G401 (cell line): ENCODE measurements around the gene UBE2A. TPM values are rescaled to one million over a fixed set of nuclear protein-coding genes. Genes with fewer than 3 reads are reported as not detected.

Experiments
- DNase-seq: peaks from one replicate; pipeline ENCODE4 v3.0.0-alpha.2; 2015; ENCODE audit warnings: low spot score
- in situ Hi-C: cut with HindIII; loops from 2 replicates; pipeline ENCODE4 v1.10.0; 2016; ENCODE audit warnings: low sequenced_read_pairs, mixed read lengths
- total RNA-seq: library from RNA; depleted of rRNA; stranded (reverse); fragments of >200 nt; shearing (Covaris generic); gene quantifications from 2 replicates; pipeline ENCODE4 v1.2.3, GENCODE V29; 2014; rRNA removed

UBE2A gene
- total RNA-seq, 1 experiment from 2014 or later: 39.0 TPM

DNA sequence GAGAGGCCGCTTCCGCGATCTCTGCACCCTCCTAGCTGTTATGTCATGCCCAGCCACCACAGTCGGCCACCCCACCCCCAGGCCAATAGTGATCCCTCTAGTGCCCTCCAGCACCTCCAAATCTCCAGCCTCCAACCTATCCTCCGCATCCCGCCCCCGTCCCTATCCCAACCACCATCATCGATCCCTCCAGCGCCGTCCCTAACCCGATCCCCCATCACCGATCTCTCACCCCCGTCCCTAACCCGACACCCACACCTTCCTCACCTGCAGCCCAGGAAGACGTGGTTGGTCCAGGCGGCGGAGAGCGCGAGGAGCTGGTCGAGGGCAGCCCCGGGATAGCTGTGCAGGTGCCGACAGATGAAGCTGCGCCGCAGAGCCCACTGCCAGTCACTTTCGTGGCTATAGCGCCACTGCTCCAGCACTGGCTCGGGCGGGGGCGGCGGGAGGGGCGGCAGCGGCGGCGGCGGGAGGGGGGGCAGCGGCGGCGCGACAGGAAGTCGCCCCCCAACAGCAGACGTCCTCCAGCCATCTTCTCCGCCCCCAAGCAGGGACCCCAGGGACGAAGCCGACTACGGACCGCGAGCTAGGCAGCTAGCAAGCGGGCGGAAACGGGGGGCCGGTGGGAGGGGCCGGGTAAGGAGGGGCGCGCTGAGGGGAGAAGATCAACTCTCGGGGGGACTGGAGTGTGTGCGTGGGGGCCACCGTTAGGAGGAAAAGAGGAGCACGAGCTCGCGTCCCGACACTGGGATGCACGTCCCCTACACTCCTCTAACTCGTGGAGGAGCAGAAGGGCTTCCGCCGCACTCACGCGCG is 31.3 kb downstream of the UBE2A start:
- in situ Hi-C loops: no loop called here
- DNase-seq: peak; percentile 37

DNA sequence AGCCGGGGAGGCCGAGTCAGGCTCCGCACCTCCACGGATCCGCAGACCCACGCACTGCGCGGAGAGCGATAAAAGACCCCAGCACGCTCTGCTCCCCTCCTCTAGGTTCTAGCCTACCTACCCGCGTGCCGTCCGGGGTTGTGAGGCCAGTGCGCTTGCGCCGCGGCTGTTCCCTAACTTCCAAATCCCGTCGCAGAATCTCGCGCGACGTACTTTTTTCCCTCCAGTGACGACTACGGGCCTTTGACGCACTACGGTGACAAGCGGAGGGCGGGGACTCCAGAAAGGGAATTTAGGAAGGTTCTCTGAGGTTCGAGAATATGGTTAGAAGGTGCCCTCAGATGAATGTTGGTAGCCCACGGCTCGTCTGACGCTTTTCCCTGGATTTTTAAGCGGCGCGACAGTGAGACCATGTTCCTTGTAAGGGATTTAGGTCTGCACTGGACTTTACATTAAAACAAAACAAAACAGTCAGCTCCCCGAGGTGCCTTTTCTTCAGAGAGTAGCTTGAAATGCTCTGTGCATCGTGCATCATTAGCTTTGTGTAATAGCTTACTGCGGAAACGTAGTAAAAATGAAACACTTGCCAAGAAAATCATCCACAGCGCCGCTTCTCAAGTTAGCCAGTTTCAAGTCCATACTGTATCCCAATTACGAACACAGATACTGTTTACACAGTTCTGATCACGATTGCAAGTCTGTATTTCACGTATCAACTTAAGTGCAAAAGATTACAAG is 32.1 kb downstream of the UBE2A start, which contains the start of gene NKRF:
Gene NKRF (minus strand): TSS at position 145 of the 738 bp plus-strand sequence.
- DNase-seq: peak; percentile 92
- in situ Hi-C loops: no loop called here

DNA sequence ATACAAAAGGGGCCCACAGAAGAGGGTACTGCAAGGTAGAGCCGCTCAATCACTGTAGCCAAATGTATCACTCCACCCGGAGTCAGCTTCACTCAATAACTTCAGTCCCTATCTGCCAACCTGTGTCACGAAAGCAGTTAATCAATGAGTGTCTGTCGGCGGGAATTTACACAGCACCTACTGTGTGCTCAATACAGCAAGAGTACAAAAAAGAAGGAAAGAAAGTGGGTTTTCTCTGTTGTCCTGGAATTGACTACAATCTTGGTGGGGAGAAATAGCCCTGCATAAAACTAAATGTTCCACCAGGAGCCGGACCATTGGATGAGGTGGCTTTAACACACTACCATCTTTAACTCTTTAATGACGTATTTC is 32.6 kb downstream of the UBE2A start:
- in situ Hi-C loops: no loop called here
- DNase-seq: no peak

DNA sequence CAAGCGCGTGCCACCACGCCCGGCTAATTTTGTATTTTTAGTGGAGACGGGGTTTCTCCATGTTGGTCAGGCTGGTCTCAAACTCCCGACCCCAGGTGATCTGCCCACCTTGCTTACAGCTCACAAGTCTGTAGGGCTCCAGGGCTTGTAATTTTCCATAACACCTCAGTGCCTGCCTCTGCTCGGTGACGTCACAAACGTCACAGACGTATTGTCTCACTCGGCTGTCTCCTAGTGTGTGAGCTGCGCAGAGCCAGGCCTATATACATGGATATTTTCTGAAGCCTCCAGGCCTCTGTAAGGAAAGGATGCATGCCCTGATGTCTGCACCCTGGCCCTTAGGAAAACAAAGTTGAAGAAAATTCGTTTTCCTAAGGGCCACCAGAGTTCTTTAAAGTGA is 40.4 kb downstream of the UBE2A start:
- no peak for DNase-seq
- in situ Hi-C loops: no loop called here

DNA sequence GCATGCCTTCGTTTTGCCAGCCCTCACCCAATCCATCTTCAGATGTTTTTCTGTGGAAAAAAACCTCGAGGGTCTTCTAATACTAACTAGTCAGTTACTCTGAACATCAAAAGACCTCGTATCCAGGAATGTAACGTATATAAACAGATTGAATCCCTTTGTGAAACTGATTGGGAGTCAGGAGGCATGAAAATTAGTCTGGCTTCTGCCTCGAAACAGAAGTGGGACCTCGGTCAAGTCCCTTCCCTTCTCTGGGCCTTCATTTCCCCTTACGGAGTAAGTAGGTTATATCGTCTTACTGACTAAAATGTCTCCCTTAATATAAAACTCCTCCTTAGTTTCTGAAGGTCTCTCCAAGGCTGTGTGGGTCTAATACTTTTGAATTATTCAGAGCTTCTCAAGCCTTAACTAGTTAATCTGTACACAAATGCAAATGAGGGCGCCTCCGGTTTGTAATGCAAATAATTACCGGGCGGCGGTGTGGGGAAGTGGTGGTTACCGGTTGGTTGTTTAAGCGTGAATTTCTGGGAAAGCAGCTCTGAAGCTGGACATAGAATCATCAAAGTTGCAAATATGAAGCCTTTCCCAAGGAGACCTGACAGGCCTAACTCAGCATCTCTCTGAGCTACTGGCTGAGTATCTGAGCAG is 43.3 kb downstream of the UBE2A start:
- in situ Hi-C loops: no loop called here
- DNase-seq: no peak

DNA sequence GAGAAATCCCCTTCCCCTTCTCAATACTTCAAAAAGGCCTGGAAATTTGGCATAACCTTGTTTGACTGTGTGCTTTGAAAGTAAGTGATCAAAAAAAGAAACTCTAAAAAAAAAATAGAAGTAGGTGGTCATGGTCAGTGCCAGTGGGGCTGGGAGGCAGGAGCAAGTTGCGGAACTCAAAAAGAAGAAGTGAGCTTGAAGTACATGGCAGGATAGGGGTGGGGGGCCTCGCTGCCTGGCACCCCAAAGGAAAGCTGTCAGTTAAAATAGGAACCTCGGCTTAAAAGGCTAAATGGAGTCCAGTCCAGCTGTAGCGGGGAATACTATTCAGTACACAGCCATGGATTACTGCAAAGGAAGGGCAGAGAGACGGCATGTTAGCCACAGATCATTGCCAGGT is 44.1 kb downstream of the UBE2A start:
- in situ Hi-C loops: no loop called here
- DNase-seq: no peak

DNA sequence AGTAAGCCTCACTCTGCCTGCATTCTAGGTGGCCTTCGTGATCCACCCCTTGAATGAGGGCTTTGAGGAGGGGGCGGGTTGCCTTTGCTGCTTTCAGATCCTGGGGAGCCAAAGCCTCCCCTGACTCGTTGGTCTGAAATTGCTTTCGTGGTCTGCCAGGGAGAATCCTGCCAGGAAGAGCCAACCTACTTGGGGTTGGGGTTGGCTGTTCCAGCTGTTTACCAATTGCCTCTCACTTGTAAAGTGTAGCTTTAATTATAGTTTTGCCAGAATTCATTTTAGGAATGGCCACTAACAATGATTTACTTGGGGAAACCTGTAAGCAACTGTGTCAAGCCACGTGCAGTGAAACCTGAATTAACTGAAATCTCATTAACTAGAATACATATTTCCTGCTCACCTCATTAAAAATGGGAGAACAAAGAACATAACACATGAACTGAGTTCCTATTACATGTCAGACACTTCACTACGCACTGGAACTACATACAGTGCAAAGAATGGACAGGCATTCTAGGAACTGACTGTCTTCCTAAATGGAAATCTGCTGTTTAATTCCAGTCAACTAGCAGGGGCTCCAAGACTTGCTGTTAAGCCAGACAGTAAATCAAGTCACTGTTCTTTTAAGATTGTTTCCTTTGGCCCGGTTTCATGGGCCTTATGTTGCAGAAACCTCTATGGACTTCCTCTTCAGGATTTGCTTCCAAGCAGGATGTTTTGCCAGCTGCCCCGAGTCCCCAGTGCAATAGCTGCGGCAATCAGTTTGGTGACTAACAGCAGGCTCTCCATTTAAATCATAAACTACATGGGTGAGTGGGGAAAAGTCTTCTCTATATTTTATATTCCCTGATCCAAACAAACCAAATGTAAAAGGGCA is 48.2 kb downstream of the UBE2A start:
- in situ Hi-C loops: no loop called here

DNA sequence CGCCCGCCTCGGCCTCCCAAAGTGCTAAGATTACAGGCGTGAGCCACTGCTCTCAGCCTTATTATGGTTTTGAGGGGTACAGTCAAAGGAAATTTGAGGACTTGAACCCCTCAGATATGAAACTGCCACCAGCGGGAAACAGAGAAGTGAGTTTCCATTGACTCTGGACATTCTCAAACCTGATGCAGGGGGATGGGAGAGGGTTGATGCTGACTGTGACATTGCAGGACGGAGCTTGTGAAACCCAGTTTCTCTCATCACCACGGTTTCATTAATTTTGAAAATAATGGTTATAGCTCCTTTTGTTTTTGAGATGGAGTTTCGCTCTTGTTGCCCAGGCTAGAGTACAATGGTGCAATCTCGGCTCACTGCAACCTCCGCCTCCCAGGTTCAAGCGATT is 50.1 kb downstream of the UBE2A start:
- DNase-seq: no peak
- in situ Hi-C loops: no loop called here

More for the DNA sequence above, 48.2 kb downstream of the UBE2A start:
- no peak for DNase-seq

DNA sequence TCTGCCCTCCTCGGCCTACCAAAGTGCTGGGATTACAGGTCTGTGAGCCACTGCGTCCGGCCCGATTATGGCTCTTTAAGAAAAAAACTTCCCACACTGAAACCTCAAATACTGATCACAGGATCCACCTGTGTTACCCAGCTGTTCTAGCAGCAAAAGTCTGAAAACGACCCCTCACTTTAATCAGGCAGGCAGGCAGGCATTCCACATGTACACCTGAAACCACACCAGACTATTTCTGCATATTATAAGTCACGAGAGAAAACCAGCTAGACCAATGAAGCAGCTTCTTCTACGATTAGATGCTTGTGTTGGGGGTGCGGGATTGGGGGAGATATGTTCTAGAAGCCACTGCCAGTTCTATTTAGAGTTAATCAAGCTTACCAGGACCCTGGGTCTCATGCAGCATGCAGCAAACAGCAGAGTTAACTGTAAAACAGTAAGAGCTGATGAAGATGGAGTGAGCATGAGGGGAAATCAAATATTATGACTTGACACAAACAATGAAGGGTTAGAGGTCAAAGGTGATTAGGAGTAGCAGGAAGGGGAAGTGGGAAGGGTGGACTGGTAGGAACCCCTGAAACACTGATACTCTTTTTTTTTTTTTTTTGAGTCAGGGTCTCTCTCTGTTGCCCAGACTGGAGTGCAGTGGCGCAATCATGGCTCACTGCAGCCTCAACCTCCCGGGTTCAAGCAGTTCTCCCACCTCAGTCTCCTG is 50.7 kb downstream of the UBE2A start:
- in situ Hi-C loops: no loop called here

DNA sequence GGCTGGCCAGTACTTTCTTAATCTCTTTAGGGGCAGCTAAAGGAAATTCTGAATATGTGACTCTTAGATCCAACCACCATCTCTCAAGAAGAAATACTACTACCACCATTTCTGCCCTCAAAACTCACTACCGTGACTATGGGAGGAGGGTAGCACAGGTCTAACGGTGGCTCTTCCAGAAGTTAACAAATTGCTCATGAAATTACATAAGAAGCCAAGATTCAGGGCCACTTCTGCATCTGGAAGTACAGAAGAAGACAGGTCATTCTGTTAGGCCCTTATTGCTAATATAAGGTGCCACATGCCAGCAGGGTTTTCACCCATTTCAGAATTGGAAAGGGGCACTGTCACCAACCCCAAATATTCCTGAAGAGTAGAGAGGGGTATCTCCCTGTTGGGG is 51.5 kb downstream of the UBE2A start:
- no peak for DNase-seq
- in situ Hi-C loops: no loop called here

More for the DNA sequence above, 50.7 kb downstream of the UBE2A start:
- DNase-seq: no peak

Other genes starting within 250 kb of the UBE2A start
- 12.2 and 17.8 TPM in 2 replicates for gene SLC25A43, start 175.2 kb upstream of the UBE2A start, total RNA-seq
- gene SLC25A5, start 106.1 kb upstream of the UBE2A start, total RNA-seq: 127 and 170 TPM in 2 replicates
- gene STEEP1, start 9.2 kb upstream of the UBE2A start, total RNA-seq: 22.1 and 36.2 TPM in 2 replicates
- gene NKRF, start 31.9 kb downstream of the UBE2A start, total RNA-seq: 11.3 and 17.1 TPM in 2 replicates
- gene SEPTIN6, start 118.6 kb downstream of the UBE2A start, total RNA-seq: 41.5 and 53.2 TPM in 2 replicates
- gene SOWAHD, start 184.0 kb downstream of the UBE2A start, total RNA-seq: not detected in 2 replicates
- gene RPL39, start 217.1 kb downstream of the UBE2A start, total RNA-seq: 1,850 and 2,813 TPM in 2 replicates